ENCODE data around the gene PPP4C.

DNA sequence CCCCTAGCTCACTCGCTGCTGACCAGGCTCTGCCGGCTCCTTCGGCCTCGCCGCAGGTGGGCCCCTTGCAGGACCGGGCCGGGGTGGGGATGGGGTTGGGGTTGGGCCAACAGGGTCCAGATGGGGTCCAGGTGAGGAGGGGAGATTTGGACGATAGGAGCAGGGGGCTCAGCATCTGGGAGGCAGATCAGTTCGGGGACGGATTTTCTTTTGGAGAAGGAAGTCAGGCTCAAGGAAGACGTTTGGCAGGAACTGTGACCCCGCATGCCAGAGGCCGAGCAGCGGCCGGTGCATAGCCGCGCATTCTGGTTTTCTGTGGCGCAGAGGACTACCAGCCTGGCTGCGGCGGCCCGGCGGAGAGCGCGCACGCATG is 11.1 kb upstream of the PPP4C start:
- TF ChIP-seq ELF1 (IDR thresholded peaks at IDR 0.05; ENCODE audit: borderline replicate concordance, low read depth): no peak
- TF ChIP-seq CTCF (IDR thresholded peaks at IDR 0.05 in 2 of 3, conservative IDR thresholded peaks at IDR 0.05 in 1 of 3; ENCODE audit: borderline replicate concordance in 1 of 3, insufficient read depth in 1 of 3, low read depth in 2 of 3, low read length in 2 of 3): no peak
- no peak for TF ChIP-seq REST (IDR thresholded peaks at IDR 0.05; ENCODE audit: low read depth)
- TF ChIP-seq, protein P1, sequence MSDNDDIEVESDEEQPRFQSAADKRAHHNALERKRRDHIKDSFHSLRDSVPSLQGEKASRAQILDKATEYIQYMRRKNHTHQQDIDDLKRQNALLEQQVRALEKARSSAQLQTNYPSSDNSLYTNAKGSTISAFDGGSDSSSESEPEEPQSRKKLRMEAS (IDR thresholded peaks at IDR 0.05): no peak
- TF ChIP-seq POLR2A (IDR thresholded peaks at IDR 0.05; ENCODE audit: borderline replicate concordance, extremely low read depth, insufficient read depth, insufficient read length): peak; percentile 74
- no peak for TF ChIP-seq CEBPB (IDR thresholded peaks at IDR 0.05; ENCODE audit: low read depth)
- no peak for TF ChIP-seq SP1 (IDR thresholded peaks at IDR 0.05; ENCODE audit: low read depth)
- no peak for TF ChIP-seq EZH2phosphoT487 (IDR thresholded peaks at IDR 0.05; ENCODE audit: borderline replicate concordance)
